Measurements from ENCODE around the gene ERGIC1. TPM values are rescaled to one million over a fixed set of nuclear protein-coding genes. Genes with fewer than 3 reads are reported as not detected.

Gene ERGIC1
- total RNA-seq, 8 experiments from 2014 or later = 31.7 to 98.4 (median 57.7) TPM

- 63 to 100% (median 92%) methylated on average over 1 to 7 of the region's 9 CpGs; no CpG with 5 or more reads in 1 of the 10 experiments for WGBS, 10 experiments
- in situ Hi-C loops (cut with MboI; ENCODE audit: low pct_unique_long_range_greater_than_20kb in 2 of 9, low sequenced_read_pairs in 9 of 9, unreplicated experiment in 9 of 9) = loop anchor here in 7 of 9 experiments (10.0 to 25.0 kb wide), 4 partner anchors 213 to 463 kb away; partner anchors contain the start of gene SH3PXD2B (in 1 of the 7)
These were observed 91.4 kb downstream of the ERGIC1 start for GRCh38 chr5:172925336-172925948.

GRCh38 chr5:172926008-172926523, 92.0 kb downstream of the ERGIC1 start:
- in situ Hi-C loops (cut with MboI; ENCODE audit: low pct_unique_long_range_greater_than_20kb in 2 of 9, low sequenced_read_pairs in 9 of 9, unreplicated experiment in 9 of 9) = loop anchor here in 7 of 9 experiments (10.0 to 25.0 kb wide), 4 partner anchors 214 to 464 kb away; partner anchors contain the start of gene SH3PXD2B (in 1 of the 7)
- WGBS, 10 experiments = 80 to 100% (median 100%) methylated on average over 1 of the region's 2 CpGs; no CpG with 5 or more reads in 3 of the 10 experiments
- no peak for ATAC-seq (replicated peaks in 6 of 8)
- Histone ChIP-seq H3K4me1 (replicated peaks in 1 of 2) (peaks cover 0 to under 1% of the 10 kb centered on the region in 2 donors), H3K27ac (no peak overlapping the region), H3K4me3 (no peak overlapping the region)

More at GRCh38 chr5:172925336-172925948, 91.4 kb downstream of the ERGIC1 start:
- Histone ChIP-seq H3K4me3 (no peak overlapping the region), H3K27ac (no peak overlapping the region), H3K4me1 (replicated peaks in 1 of 2) (peaks cover 3 to 6% of the 10 kb centered on the region in 2 donors)
- no peak for ATAC-seq (replicated peaks in 6 of 8)

GRCh38 chr5:172926796-172927195, 92.7 kb downstream of the ERGIC1 start:
- H3K27ac ChIP-seq = no peak overlapping the region
- peak in 1 of 8 experiments; percentile 20 for ATAC-seq (replicated peaks in 6 of 8)
- no peaks in the 10 kb centered on the region for H3K4me1 ChIP-seq (replicated peaks in 1 of 2)
- H3K4me3 ChIP-seq = no peak overlapping the region
- WGBS, 10 experiments = 78 to 100% (median 93%) methylated on average over 1 to 7 of the region's 12 CpGs; no CpG with 5 or more reads in 3 of the 10 experiments
- in situ Hi-C loops (cut with MboI; ENCODE audit: low pct_unique_long_range_greater_than_20kb in 2 of 9, low sequenced_read_pairs in 9 of 9, unreplicated experiment in 9 of 9) = loop anchor here in 7 of 9 experiments (10.0 to 25.0 kb wide), 4 partner anchors 214 to 464 kb away; partner anchors contain the start of gene SH3PXD2B (in 1 of the 7)

- Histone ChIP-seq H3K4me1 (replicated peaks in 1 of 2) (peaks cover 2 to 5% of the 10 kb centered on the region in 2 donors), H3K27ac (no peak overlapping the region), H3K4me3 (no peak overlapping the region)
- in situ Hi-C loops (cut with MboI; ENCODE audit: low pct_unique_long_range_greater_than_20kb in 2 of 9, low sequenced_read_pairs in 9 of 9, unreplicated experiment in 9 of 9) = loop anchor here in 7 of 9 experiments (10.0 to 25.0 kb wide), 4 partner anchors 217 to 467 kb away; partner anchors contain the start of gene SH3PXD2B (in 1 of the 7)
- WGBS, 10 experiments = 7 to 100% (median 90%) methylated on average over 1 to 3 of the region's 3 CpGs; no CpG with 5 or more reads in 1 of the 10 experiments
- peak in 1 of 8 experiments; percentile 14 for ATAC-seq (replicated peaks in 6 of 8)
These were observed 95.4 kb downstream of the ERGIC1 start for GRCh38 chr5:172929371-172929838.

- no peak overlapping the region for H3K4me3 ChIP-seq
- ATAC-seq (replicated peaks in 6 of 8) = peak in 7 of 8 experiments; percentile 24 to 75 (median 50)
- peaks cover 11 to 17% of the 10 kb centered on the region in 2 donors for H3K4me1 ChIP-seq (replicated peaks in 1 of 2)
- in situ Hi-C loops (cut with MboI; ENCODE audit: low pct_unique_long_range_greater_than_20kb in 2 of 9, low sequenced_read_pairs in 9 of 9, unreplicated experiment in 9 of 9) = loop anchor here (5.0 to 25.0 kb wide), 5 partner anchors 216 to 469 kb away; partner anchors contain the start of gene SH3PXD2B (in 1 of the 9)
- WGBS, 10 experiments = 5 to 80% (median 66%) methylated on average over 1 to 8 of the region's 9 CpGs
- no peak overlapping the region for H3K27ac ChIP-seq
These were observed 97.0 kb downstream of the ERGIC1 start for GRCh38 chr5:172931001-172931536.

GRCh38 chr5:172932313-172933017, 98.4 kb downstream of the ERGIC1 start:
- 0 to 62% (median 22%) methylated on average over 1 to 10 of the region's 22 CpGs; no CpG with 5 or more reads in 2 of the 10 experiments for WGBS, 10 experiments
- in situ Hi-C loops (cut with MboI; ENCODE audit: low pct_unique_long_range_greater_than_20kb in 2 of 9, low sequenced_read_pairs in 9 of 9, unreplicated experiment in 9 of 9) = loop anchor here (5.0 to 25.0 kb wide), 5 partner anchors 218 to 470 kb away; partner anchors contain the start of gene SH3PXD2B (in 1 of the 9)
- H3K4me1 ChIP-seq (replicated peaks in 1 of 2) = peaks cover 11 to 17% of the 10 kb centered on the region in 2 donors
- H3K27ac ChIP-seq = no peak overlapping the region
- H3K4me3 ChIP-seq = no peak overlapping the region
- peak; percentile 62 to 85 (median 68) for ATAC-seq (replicated peaks in 6 of 8)

GRCh38 chr5:172933238-172933637, 99.2 kb downstream of the ERGIC1 start:
- peaks cover 11 to 17% of the 10 kb centered on the region in 2 donors for H3K4me1 ChIP-seq (replicated peaks in 1 of 2)
- H3K27ac ChIP-seq = no peak overlapping the region
- no peak for ATAC-seq (replicated peaks in 6 of 8)
- in situ Hi-C loops (cut with MboI; ENCODE audit: low pct_unique_long_range_greater_than_20kb in 2 of 9, low sequenced_read_pairs in 9 of 9, unreplicated experiment in 9 of 9) = loop anchor here (5.0 to 25.0 kb wide), 5 partner anchors 218 to 471 kb away; partner anchors contain the start of gene SH3PXD2B (in 1 of the 9)
- 80 to 100% (median 95%) methylated on average over 1 to 4 of the region's 4 CpGs; no CpG with 5 or more reads in 2 of the 10 experiments for WGBS, 10 experiments
- no peak overlapping the region for H3K4me3 ChIP-seq

- peak in 6 of 8 experiments; percentile 5 to 68 (median 27) for ATAC-seq (replicated peaks in 6 of 8)
- H3K4me1 ChIP-seq (replicated peaks in 1 of 2) = peaks cover 23 to 28% of the 10 kb centered on the region in 2 donors
- H3K4me3 ChIP-seq = no peak overlapping the region
- in situ Hi-C loops (cut with MboI; ENCODE audit: low pct_unique_long_range_greater_than_20kb in 2 of 9, low sequenced_read_pairs in 9 of 9, unreplicated experiment in 9 of 9) = loop anchor here in 8 of 9 experiments (10.0 to 25.0 kb wide), 4 partner anchors 220 to 473 kb away; partner anchors contain the start of gene SH3PXD2B (in 1 of the 8)
- peak overlapping the region; percentile 43 to 67 for H3K27ac ChIP-seq
- 45 to 100% (median 77%) methylated on average over 1 to 4 of the region's 14 CpGs; no CpG with 5 or more reads in 5 of the 10 experiments for WGBS, 10 experiments
These were observed 101.0 kb downstream of the ERGIC1 start for GRCh38 chr5:172935096-172935495.

- in situ Hi-C loops (cut with MboI; ENCODE audit: low pct_unique_long_range_greater_than_20kb in 2 of 9, low sequenced_read_pairs in 9 of 9, unreplicated experiment in 9 of 9) = loop anchor here in 8 of 9 experiments (10.0 to 25.0 kb wide), 4 partner anchors 222 to 474 kb away; partner anchors contain the start of gene SH3PXD2B (in 1 of the 8)
- H3K27ac ChIP-seq = no peak overlapping the region
- 86 to 100% (median 100%) methylated on average over 1 to 2 of the region's 5 CpGs; no CpG with 5 or more reads in 5 of the 10 experiments for WGBS, 10 experiments
- H3K4me1 ChIP-seq (replicated peaks in 1 of 2) = peaks cover 27 to 32% of the 10 kb centered on the region in 2 donors
- H3K4me3 ChIP-seq = no peak overlapping the region
- ATAC-seq (replicated peaks in 6 of 8) = no peak
These were observed 102.3 kb downstream of the ERGIC1 start for GRCh38 chr5:172936401-172936800.

- 81 to 100% (median 90%) methylated on average over 2 to 9 of the region's 10 CpGs; no CpG with 5 or more reads in 5 of the 10 experiments for WGBS, 10 experiments
- peak overlapping the region; percentile 88 to 91 for H3K27ac ChIP-seq
- ATAC-seq (replicated peaks in 6 of 8) = peak in 7 of 8 experiments; percentile 8 to 45 (median 36)
- in situ Hi-C loops (cut with MboI; ENCODE audit: low pct_unique_long_range_greater_than_20kb in 2 of 9, low sequenced_read_pairs in 9 of 9, unreplicated experiment in 9 of 9) = loop anchor here in 8 of 9 experiments (10.0 to 25.0 kb wide), 4 partner anchors 224 to 477 kb away; partner anchors contain the start of gene SH3PXD2B (in 1 of the 8)
- peaks cover 25 to 30% of the 10 kb centered on the region in 2 donors for H3K4me1 ChIP-seq (replicated peaks in 1 of 2)
- no peak overlapping the region for H3K4me3 ChIP-seq
These were observed 105.0 kb downstream of the ERGIC1 start for GRCh38 chr5:172939071-172939470.

- H3K4me1 ChIP-seq (replicated peaks in 1 of 2) = peaks cover 21 to 23% of the 10 kb centered on the region in 2 donors
- in situ Hi-C loops (cut with MboI; ENCODE audit: low pct_unique_long_range_greater_than_20kb in 2 of 9, low sequenced_read_pairs in 9 of 9, unreplicated experiment in 9 of 9) = loop anchor here in 8 of 9 experiments (10.0 to 25.0 kb wide), 4 partner anchors 225 to 477 kb away; partner anchors contain the start of gene SH3PXD2B (in 1 of the 8)
- WGBS, 10 experiments = 10 to 100% (median 40%) methylated on average over 1 to 6 of the region's 16 CpGs; no CpG with 5 or more reads in 5 of the 10 experiments
- ATAC-seq (replicated peaks in 6 of 8) = peak in 5 of 8 experiments; percentile 94 to 97 (median 95)
- peak overlapping the region; percentile 88 to 91 for H3K27ac ChIP-seq
- peak overlapping the region in 1 of 5 donors; percentile 6 for H3K4me3 ChIP-seq
These were observed 105.7 kb downstream of the ERGIC1 start for GRCh38 chr5:172939611-172940267.

Measured in motor neuron (in vitro differentiated cells).